T-helper 1 cell treated with Interleukin-12 subunit alpha and Interleukin-12 subunit beta and Interleukin-4 antibody, amounts not matched to agents 30 μg/mL and 1 μg/mL, for 36 hours (primary cell): ENCODE results near the gene PDE4C.

Experiments
- H3K27ac Mint-ChIP-seq: one replicate; pipeline ENCODE4 v1.8.0; 2021; ENCODE audit warnings: mild to moderate bottlenecking, mixed read lengths
- H3K27me3 Mint-ChIP-seq: one replicate; pipeline ENCODE4 v1.8.0; 2021; ENCODE audit warnings: low read depth, mixed read lengths
- H3K36me3 Mint-ChIP-seq: one replicate; pipeline ENCODE4 v1.8.0; 2021; ENCODE audit warnings: low read depth, mixed read lengths
- H3K4me1 Mint-ChIP-seq: one replicate; pipeline ENCODE4 v1.8.0; 2021; ENCODE audit warnings: low read depth, mixed read lengths
- H3K4me3 Mint-ChIP-seq: one replicate; pipeline ENCODE4 v1.8.0; 2021; ENCODE audit warnings: mild to moderate bottlenecking, moderate library complexity, mixed read lengths
- H3K9me3 Mint-ChIP-seq: one replicate; pipeline ENCODE4 v1.8.0; 2021; ENCODE audit warnings: mixed read lengths

The PDE4C gene

DNA sequence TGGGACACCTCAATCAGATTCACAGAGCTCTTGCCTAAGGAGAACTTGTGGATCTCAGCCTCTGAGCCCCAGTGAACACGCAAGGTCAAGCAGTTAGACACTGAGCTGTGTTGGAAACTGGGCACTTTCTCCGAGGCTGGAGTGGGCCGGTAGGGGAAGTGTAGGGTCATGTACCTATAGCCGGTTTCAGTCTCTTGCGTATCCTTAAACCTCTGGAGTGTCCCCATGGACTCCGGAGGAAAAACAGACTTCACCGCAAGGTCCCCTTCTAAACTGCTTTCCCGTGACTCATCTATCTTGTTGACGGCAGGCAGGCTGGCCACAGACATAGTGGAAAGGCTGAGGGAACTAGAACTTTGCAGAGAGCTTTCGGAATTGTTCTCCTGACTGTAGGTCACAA lies 36.7 kb upstream of the PDE4C start:
- Mint-ChIP-seq H3K27me3 (no peaks in the 10 kb centered on the region), H3K27ac (no peak overlapping the region), H3K36me3 (peaks cover 5% of the 10 kb centered on the region), H3K4me3 (no peak overlapping the region), H3K9me3 (no peaks in the 10 kb centered on the region), H3K4me1 (no peaks in the 10 kb centered on the region)

DNA sequence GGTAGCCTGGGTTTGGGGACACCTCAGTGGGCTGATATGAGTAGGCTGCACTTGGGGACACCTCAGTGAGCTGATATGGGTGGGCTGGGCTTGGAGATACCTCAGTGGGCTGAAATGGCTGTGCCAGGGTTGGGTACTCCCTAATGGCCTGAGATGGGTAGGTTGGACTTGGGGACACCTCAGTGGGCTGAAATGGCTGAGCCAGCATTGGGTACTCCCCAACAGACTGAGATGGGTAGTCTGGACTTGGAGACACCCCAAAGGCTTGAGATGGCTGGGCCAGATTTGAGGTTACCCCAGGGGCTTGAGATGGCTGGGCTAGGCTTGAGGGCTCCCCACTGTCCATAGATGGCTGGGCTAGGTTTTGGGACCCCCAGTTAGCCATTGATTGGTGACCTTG lies 35.9 kb upstream of the PDE4C start:
- Mint-ChIP-seq H3K4me3 (no peak overlapping the region), H3K4me1 (no peaks in the 10 kb centered on the region), H3K9me3 (no peaks in the 10 kb centered on the region), H3K27me3 (no peaks in the 10 kb centered on the region), H3K36me3 (peaks cover 5% of the 10 kb centered on the region), H3K27ac (no peak overlapping the region)

DNA sequence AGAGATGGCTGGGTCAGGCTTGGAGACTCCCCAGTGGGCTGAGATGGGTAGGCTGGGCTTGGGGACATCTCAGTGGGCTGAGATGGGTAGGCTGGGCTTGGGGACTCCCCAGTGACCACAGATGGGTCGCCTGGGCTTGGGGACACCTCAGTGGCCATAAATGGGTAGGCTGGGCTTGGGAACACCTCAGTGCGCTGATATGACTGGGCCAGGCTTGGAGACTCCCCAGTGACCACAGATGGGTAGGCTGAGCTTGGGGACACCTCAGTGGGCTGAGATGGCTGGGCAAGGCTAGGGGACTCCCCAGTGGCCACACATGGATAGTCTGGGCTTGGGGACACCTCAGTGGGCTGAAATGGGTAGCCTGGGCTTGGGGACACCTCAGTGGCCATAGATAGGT lies 35.2 kb upstream of the PDE4C start:
- no peaks in the 10 kb centered on the region for H3K27me3 Mint-ChIP-seq
- peaks cover 5% of the 10 kb centered on the region for H3K36me3 Mint-ChIP-seq
- no peak overlapping the region for H3K4me3 Mint-ChIP-seq
- no peaks in the 10 kb centered on the region for H3K9me3 Mint-ChIP-seq
- H3K4me1 Mint-ChIP-seq: no peaks in the 10 kb centered on the region
- H3K27ac Mint-ChIP-seq: no peak overlapping the region

GRCh38 chr19:18259893-18260292 lies 33.7 kb upstream of the PDE4C start:
- H3K27me3 Mint-ChIP-seq: peaks cover 4% of the 10 kb centered on the region
- H3K4me3 Mint-ChIP-seq: no peak overlapping the region
- no peaks in the 10 kb centered on the region for H3K4me1 Mint-ChIP-seq
- no peaks in the 10 kb centered on the region for H3K36me3 Mint-ChIP-seq
- H3K9me3 Mint-ChIP-seq: no peaks in the 10 kb centered on the region
- no peak overlapping the region for H3K27ac Mint-ChIP-seq

GRCh38 chr19:18257503-18258470 lies 31.5 kb upstream of the PDE4C start:
- H3K9me3 Mint-ChIP-seq: no peaks in the 10 kb centered on the region
- H3K27me3 Mint-ChIP-seq: peaks cover 14% of the 10 kb centered on the region
- H3K27ac Mint-ChIP-seq: no peak overlapping the region
- no peak overlapping the region for H3K4me3 Mint-ChIP-seq
- no peaks in the 10 kb centered on the region for H3K4me1 Mint-ChIP-seq
- H3K36me3 Mint-ChIP-seq: no peaks in the 10 kb centered on the region

DNA sequence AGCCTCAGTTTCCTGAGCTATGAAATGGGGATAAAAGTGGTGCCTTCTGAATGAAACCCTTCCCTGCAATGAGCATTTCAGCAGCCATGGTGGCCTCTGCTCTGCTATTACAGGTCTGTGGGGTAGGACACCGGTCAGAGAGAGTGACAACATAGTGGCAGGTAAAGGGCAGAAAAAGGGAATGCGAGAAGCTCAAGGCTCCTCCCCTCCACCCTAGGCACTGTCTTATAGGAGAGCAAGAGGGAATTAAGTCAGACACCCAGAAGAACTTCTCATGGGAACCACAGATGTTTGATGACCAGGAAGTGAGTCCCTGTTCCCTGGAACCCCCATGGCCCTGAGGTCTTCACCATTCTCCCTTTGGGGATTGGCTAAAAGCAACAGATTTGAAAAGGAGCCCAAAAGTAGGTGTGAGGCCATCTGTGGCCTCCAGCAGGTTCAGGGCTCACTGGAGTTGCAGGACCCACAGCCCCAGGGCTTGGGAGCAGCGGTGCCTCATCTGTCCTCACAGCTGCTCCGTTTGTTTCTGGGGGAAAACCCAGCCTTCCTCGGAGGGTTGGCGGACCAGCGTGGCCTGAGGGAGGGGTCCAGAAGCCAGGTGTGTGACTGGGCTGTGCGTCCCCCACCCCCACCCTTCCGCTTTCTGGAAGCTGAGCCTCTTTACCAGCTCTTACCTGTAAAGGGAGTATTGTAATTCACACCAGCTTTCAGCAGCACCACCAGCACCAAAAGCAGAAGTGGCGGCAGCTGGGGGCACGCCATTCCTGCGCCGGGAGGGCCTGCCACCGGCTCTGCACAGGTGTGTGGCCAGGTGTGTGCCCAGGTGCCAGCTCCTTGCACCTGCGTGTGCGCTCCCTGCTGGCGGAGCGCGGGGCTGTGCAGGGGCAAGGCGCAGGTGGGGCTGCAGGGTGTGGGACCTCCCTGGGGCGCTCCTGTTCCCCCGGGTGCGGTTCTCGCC lies 28.6 kb upstream of the PDE4C start:
- Mint-ChIP-seq H3K27ac (no peak overlapping the region), H3K4me1 (peaks cover 2% of the 10 kb centered on the region), H3K27me3 (peaks cover 25% of the 10 kb centered on the region), H3K4me3 (no peak overlapping the region), H3K36me3 (no peaks in the 10 kb centered on the region), H3K9me3 (no peaks in the 10 kb centered on the region)

GRCh38 chr19:18253716-18254115 lies 27.5 kb upstream of the PDE4C start:
- H3K9me3 Mint-ChIP-seq: no peaks in the 10 kb centered on the region
- H3K27ac Mint-ChIP-seq: no peak overlapping the region
- H3K4me3 Mint-ChIP-seq: no peak overlapping the region
- H3K27me3 Mint-ChIP-seq: peaks cover 25% of the 10 kb centered on the region
- peaks cover 2% of the 10 kb centered on the region for H3K4me1 Mint-ChIP-seq
- no peaks in the 10 kb centered on the region for H3K36me3 Mint-ChIP-seq

- no peaks in the 10 kb centered on the region for H3K36me3 Mint-ChIP-seq
- peaks cover 25% of the 10 kb centered on the region for H3K27me3 Mint-ChIP-seq
- H3K27ac Mint-ChIP-seq: no peak overlapping the region
- H3K4me1 Mint-ChIP-seq: peaks cover 2% of the 10 kb centered on the region
- H3K9me3 Mint-ChIP-seq: no peaks in the 10 kb centered on the region
- H3K4me3 Mint-ChIP-seq: no peak overlapping the region
These were observed 26.9 kb upstream of the PDE4C start for GRCh38 chr19:18253130-18253529.

DNA sequence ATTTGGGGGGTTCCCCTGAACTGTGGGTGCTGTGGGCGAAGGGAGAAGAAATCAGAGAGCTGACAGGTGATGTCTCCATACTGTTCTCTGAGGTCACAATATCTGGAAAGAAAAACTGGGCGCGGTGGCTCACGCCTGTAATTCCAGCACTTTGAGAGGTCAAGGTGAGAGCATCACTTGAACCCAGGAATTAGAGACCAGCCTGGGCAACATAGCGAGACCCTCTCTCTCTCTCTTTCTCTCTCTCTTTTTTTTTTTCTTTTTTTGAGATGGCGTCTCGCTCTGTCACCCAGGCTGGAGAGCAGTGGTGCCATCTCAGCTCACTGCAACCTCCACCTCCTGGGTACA lies 26.1 kb upstream of the PDE4C start:
- Mint-ChIP-seq H3K4me3 (no peak overlapping the region), H3K9me3 (no peaks in the 10 kb centered on the region), H3K4me1 (peaks cover 2% of the 10 kb centered on the region), H3K36me3 (no peaks in the 10 kb centered on the region), H3K27me3 (peaks cover 25% of the 10 kb centered on the region), H3K27ac (no peak overlapping the region)

GRCh38 chr19:18251587-18252369 lies 25.5 kb upstream of the PDE4C start:
- Mint-ChIP-seq H3K27ac (no peak overlapping the region), H3K4me3 (no peak overlapping the region), H3K27me3 (peaks cover 25% of the 10 kb centered on the region), H3K36me3 (no peaks in the 10 kb centered on the region), H3K9me3 (no peaks in the 10 kb centered on the region), H3K4me1 (peaks cover 2% of the 10 kb centered on the region)

DNA sequence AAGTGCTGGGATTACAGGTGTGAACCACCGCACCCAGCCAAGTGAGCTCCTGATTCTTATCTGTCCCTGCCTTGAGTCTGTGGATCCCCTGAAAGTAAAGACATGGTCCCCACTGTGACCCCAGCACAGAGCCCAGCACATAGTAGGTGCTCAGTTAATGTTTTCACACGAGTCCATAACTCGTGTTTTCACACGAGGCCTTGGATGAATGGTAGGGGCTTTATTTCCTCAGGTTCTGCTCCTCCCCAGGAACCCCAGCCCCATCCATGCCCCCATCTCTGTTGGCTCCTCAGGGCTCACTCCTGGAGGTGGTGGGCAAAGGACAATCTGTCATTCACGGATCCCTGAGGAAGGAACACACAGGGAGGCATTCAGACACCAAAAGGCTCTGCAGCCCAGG lies 23.6 kb upstream of the PDE4C start:
- no peak overlapping the region for H3K27ac Mint-ChIP-seq
- peaks cover 2% of the 10 kb centered on the region for H3K4me1 Mint-ChIP-seq
- H3K27me3 Mint-ChIP-seq: peaks cover 21% of the 10 kb centered on the region
- no peaks in the 10 kb centered on the region for H3K9me3 Mint-ChIP-seq
- no peak overlapping the region for H3K4me3 Mint-ChIP-seq
- no peaks in the 10 kb centered on the region for H3K36me3 Mint-ChIP-seq

- Mint-ChIP-seq H3K27me3 (peaks cover under 1% of the 10 kb centered on the region), H3K4me1 (no peaks in the 10 kb centered on the region), H3K9me3 (no peaks in the 10 kb centered on the region), H3K27ac (no peak overlapping the region), H3K4me3 (no peak overlapping the region), H3K36me3 (no peaks in the 10 kb centered on the region)
These were observed 19.1 kb upstream of the PDE4C start for GRCh38 chr19:18245297-18245696.

DNA sequence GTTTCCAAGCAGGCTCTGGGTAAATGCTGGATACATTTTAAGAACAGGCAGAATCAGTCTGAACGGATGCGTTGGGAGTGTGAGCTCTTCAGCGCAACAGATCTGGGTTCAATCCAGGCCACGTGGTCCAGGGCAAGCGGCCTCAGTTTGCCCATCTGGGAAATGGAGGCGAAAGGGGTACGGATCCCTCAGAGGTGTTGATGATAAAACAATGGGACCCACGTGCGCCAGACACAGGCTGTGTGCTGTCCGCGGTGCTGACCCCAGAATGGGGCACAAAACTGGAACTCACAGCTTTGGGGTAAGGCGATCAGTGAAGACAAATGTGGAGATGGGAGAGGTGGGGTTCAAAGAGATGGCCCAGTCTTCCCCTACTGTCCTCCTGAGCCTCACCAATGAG lies 13.1 kb upstream of the PDE4C start:
- no peak overlapping the region for H3K27ac Mint-ChIP-seq
- H3K36me3 Mint-ChIP-seq: no peaks in the 10 kb centered on the region
- peaks cover 9% of the 10 kb centered on the region for H3K27me3 Mint-ChIP-seq
- no peaks in the 10 kb centered on the region for H3K4me1 Mint-ChIP-seq
- H3K4me3 Mint-ChIP-seq: no peak overlapping the region
- H3K9me3 Mint-ChIP-seq: no peaks in the 10 kb centered on the region

GRCh38 chr19:18234194-18234593 lies 8.0 kb upstream of the PDE4C start:
- Mint-ChIP-seq H3K36me3 (no peaks in the 10 kb centered on the region), H3K9me3 (peaks cover 6% of the 10 kb centered on the region), H3K27ac (no peak overlapping the region), H3K27me3 (peaks cover 38% of the 10 kb centered on the region), H3K4me1 (no peaks in the 10 kb centered on the region), H3K4me3 (no peak overlapping the region)
